ENCODE results near the gene HIC1.
A peak's percentile ranks its signal among the peaks of the same experiment; 100 is the strongest.

HIC1 gene

DNA sequence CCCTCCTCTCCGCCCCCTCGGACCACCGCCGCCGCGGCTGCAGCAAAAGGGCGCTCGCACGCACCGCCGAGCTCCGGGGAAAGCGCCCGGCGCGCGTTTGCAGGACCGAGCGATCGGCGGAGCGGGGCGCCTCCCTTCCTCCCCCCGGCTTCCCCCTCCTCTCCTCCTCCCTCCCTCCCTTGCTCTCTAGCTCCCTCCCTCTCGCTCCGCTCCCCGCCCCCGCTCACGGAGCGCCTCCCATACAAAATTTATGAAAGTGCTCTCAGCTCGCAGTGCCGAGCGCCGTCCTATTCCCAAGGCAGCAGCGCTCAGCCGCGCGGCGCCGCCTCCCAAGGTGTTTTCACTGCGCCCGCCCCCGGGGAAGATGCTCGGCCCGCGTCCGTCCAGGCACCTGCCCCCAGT is 29.7 kb upstream of the HIC1 start, which contains the start of gene RTN4RL1:
RTN4RL1 (minus strand) TSS at position 115 of the 402 bp plus-strand sequence. CDS start 469 bp downstream, outside the sequence.
- peak; percentile 37 to 73 (median 53) for DNase-seq

DNA sequence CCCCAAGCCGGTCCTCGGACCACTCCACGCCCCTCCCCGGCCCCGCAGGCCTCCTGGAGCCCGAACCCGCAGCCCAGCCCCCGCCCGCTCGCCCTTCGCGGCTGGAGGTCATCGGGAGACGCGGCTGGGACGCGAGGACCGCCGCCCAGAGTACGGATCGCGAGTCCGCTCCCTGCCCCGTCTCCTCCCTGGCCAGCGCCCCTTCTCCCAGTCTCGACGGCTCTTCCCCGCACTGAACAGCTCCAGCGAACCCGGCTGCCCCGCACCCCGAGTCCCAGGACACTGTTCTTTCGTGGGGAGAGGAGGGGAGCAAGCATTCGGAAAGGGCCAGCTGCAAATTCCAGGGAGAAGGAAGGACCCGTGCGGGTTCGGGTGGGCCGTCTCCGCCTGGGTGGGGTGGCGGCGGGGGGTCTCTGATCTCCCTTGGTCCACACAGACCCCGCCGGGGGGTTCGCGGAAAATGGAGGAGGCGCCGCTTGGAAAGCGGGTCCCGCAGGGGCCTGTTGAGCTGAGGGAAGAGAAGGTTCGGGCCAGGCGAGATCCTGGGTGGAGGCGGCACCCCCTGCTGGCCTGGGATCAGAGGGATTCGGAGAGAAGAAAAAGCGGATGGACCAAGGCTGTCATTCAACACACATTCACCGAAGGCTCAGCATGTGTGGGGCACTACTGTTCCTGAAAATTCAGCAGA is 29.1 kb upstream of the HIC1 start:
- DNase-seq, result peak; percentile 70 to 85 (median 75)

DNA sequence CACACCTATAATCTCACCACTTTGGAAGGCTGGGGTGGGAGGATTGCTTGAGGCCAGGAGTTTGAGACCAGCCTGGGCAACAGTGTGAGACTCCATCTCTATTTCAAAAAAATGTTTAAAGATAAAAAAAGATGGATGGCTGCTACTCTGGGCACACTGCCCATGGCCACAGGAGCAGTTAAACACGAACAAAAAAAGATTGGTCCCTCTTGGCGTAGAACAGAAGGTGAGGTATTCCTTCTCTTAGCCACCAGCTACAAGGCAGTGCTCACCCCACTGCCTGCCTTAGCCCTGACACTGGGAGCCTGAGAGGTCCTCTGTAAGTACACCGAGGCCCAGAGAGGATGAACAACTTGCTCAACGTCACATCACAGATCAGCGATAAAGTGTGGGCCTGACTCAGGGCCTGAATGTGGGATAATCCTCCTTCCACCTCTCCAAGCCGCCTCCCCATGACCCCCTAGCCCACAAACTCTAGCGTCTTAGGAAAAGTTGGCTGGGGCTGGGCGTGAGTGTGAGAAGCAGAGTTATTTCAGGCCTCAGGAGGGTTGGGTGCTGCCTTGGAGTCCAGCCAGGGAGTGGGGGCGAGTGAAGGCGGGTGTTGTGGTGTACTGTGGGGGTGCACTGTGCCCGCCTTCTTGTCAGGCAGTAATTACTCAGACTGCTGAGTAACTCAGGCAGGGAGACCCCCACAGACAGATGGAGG is 27.2 kb upstream of the HIC1 start:
- DNase-seq, result no peak

DNA sequence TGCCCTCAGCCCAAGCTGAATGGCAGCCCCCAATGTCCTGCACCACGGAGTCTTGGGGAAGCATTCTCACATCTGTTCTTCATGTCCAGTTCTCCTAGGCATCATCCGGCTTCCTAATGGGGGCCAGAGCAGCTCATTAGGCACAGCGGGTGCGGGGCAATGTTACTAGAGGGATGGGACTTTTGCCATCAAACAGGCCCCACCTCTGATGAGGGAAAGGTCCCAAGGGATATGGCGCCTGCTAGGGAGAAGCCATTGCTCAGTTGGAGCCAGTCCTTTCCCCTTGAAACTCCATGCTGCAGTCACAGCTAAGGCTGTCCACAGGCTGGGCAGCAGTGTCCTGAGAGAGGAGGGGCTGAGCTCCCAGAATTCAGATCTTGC is 26.7 kb upstream of the HIC1 start:
- no peak for DNase-seq

DNA sequence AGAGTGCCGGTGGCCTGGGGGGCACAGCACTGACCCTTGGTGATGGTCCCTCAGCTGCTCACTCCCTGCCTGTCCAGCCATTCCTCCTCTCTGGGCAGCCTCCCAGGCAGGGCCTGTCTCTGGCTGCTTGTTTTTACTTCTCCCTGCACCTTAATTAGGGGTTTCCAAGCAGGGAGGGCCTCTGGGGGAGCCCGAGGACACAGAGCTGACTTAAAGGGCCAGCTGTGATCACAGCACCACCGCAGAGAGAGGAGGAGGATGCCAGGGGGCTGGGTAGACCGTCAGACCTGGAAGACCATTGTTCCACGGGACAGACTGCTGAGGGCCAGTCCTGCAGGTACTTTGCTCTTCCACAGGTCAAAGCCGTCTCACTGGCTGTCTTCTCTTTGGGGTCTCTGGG is 26.2 kb upstream of the HIC1 start:
- DNase-seq, result no peak

DNA sequence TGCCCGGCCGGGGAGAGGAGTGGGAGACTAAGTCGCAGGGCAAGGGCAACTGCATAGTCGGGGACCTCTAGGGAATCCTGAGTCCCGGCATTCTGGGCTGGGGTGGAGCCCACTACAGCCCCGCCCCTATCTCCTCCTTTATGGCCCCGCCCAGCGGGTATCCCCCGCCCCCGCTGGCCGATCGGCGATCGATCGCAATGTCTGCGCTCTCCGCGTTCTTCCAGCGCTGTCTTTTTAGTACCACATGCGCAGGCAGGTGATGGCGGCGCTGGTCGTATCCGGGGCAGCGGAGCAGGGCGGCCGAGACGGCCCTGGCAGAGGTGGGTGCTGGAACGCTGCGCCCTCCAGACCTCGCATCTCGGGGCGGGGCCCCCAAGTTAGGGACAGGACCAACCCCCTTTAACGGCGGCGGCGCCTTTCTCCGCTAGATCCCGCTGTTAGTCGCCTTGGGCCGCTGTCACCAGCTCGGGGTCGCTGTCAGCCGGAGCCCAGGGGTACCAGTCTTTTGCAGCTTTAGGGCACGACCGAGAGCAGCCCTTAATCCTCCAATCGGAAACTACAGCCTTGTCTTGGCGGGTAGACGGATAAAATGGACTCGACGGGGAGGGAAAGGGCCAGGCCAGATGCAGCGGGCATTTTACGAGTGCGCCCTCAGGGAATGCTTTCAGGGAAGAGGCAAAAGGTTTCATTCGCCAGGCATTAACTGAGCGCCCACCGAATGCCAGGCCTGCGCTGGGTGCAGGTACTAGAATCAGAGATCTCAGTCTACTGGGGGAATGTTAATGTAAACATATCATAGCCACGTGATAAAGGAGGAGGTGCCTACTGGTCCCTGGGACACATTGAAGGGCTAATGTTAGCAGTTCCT is 24.8 kb upstream of the HIC1 start, which contains the start of gene DPH1:
DPH1 (plus strand) TSS at position 243 of the 868 bp plus-strand sequence; CDS start at position 260, 17 bp downstream.
- peak; percentile 91 to 95 (median 94) for DNase-seq

DNA sequence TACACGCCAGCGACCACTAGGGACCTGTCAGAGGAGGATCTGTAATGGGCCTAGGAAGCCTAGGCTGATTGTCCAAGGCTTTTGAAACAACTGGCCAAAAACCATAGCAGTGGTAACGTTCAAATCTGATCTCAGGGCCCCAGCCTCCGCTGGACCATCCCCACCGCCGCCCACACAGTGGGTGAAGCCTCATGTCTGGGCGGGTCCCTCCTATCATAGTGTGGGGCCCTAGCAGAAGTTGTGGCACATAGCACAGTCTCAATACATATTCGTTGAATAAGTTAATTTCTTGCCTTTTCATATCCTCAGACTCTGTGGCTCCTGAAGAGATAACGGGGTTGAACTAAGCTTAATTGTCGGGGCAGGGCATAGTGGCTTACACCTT is 24.1 kb upstream of the HIC1 start:
- DNase-seq, result no peak

DNA sequence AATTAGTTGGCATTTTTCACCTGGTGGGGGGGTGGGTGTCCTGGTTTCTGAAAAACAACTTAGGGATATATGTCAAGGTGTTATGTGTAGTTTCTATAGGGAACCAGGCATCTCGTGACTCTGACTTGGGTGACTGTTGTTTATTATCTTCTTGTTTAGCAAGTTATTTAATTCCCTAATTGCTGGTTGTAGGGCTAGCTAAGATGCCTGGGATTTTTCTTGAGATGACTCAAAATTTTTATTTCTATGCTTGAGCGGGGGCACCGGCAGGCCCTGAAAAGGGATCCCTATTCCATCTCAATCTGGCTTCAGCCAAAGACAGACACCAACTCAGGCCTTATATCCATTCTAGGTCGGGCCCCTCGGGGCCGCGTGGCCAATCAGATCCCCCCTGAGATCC is 21.8 kb upstream of the HIC1 start:
- DNase-seq, result no peak

DNA sequence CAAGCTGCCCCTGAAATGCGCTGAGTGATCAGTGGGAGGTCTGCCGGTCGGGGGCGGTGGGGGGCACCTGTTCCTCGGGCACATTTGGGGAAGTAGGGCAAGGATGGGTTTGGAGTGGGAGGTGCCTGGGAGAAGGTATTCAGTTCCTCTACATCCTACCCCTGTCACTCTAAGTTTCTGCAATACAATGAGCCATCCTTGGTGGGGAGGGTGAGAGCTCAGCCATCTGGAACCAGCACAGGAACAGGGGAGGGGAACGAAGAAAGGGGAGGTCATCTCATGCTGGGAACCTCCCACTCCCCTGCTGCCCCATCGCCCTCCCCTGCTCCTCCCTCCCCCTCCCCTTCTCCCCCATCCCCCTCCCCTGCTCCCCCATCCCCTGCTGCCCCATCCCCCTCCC is 20.7 kb upstream of the HIC1 start:
- DNase-seq, result no peak

DNA sequence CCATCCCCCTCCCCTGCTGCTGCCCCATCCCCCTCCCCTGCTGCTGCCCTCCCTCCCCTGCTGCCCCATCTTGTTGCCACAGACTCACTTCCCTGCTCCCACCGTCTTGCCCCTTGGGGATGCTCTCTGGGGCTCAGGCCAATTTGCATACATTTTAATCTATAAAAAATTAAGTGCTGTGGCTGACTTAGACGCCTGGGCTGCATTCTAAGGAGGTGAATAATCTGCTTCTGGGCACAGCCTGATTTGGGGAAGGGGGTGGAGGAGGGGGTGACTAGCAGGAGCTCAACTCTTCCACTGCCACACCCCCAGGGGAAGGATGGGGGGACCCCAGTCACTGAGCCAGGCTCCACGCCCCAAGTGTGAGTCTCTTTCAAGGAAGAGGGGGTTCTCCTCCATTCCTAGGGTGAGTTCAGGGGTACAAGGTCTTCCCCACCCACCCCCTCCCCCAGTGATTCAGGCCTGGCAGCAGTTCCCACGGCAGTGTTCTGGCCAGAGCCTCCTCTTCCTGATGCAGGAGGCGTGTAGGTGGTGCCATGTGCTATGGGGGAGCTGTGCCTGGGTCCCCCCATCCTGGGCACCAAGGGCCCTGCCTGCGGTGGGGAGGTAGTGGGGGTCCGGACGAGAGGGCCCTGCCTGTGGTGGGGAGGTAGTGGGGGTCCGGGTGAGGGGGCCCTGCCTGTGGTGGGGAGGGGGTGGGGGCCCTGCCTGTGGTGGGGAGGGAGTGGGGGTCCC is 19.9 kb upstream of the HIC1 start:
- DNase-seq, result no peak

DNA sequence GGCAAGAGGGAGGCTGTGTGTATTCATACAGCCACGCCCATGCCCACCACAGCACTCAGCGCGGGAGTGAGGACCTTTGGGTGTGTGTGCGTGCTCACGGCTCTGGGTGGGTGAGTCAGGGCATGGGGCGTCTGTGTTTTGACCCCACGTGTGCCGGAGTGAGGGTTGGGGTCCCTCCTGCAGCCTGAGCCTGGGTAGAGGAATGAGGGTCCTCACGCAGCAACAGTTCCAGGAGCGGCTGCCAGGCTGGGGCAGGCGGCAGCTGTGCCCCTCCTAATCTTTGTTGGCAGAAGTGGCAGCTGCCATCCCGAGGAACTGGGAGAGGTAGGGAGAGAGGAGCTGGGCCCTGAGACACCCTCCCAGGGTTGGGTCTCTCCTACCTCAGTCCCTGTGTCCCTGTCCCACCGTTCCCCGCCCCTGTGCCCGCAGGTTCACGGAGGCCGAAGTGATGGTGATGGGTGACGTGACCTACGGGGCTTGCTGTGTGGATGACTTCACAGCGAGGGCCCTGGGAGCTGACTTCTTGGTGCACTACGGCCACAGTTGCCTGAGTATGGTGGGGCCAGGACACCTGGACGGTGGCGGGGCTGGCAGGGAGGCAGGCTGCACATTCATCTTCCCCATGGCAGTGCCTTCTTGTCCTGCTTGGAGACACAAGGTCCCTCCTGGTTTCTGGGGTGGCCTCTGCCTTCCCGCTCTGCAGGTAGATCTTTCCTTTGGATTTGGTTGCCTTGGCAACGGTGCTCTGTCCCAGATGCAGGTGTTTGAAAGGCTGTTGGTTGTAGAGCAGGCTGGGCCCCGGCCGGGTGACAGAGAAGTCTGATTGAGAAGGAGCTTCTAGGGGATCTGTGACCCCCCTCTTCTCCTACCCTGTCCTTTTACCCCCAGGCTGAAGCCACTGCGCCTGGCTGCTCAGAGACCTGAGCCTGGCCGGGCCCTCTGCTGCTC is 19.1 kb upstream of the HIC1 start:
- no peak for DNase-seq

DNA sequence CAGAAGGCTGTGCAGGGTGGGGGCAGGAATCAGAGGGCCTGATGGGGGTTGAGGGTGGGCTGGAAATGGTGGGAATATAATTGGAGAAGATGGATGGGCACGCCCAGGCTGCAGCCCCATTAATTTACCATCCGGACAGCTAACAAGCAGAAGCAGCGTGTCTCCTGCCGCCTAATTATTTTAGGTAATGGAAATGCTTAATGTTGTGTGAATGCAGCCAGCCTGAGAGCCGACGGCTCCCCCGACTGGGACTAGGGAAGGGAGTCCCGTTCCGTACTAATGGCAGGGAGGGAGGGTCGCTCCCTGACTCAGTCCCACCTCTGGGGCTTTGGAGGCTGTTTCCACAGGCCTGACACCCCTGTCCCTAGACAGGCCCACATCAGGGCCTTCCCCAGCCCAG is 17.7 kb upstream of the HIC1 start:
- DNase-seq, result no peak

DNA sequence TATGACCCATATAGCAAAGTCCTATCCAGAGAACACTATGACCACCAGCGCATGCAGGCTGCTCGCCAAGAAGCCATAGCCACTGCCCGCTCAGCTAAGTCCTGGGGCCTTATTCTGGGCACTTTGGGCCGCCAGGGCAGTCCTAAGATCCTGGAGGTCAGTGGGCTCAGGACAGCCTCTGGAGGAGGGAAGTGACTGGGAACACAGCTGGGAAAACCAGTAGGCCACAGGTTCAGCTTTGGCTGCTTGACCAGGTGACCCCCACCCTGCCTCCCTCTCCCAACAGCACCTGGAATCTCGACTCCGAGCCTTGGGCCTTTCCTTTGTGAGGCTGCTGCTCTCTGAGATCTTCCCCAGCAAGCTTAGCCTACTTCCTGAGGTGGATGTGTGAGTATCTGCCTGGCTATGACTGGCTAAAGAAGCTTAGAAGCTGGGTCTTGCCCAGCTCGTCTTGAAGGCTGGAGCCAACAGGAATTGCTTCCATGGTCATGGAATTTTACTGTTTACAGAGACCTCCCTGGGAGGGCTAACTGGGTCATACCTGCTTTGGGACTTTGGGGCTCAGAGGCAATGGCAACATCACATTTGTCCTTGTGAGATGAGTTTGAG is 14.6 kb upstream of the HIC1 start:
- no peak for DNase-seq

DNA sequence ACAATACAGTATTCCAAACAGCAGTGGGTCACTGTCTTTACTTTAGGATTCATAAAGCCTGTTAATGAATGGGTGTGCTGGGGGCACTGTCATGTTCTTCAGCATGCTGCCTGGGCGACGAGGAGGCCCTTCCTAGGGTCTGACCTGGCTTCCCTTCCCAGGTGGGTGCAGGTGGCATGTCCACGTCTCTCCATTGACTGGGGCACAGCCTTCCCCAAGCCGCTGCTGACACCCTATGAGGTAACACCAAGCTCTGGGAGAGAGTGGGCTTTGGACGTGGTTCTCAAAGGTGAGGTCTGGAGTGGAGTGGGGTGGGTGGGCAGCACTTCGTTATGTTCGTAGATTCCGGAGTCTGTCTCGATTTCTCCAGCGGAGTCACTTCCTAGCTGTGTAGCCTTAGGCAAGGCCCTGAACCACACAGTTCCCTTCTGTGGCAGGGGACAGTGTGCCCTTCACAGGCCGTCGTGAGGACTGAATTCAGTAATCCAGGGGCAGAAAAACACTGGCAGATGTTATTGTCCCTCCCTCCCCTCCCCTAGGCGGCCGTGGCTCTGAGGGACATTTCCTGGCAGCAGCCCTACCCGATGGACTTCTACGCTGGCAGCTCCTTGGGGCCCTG is 13.9 kb upstream of the HIC1 start:
- no peak for DNase-seq

DNA sequence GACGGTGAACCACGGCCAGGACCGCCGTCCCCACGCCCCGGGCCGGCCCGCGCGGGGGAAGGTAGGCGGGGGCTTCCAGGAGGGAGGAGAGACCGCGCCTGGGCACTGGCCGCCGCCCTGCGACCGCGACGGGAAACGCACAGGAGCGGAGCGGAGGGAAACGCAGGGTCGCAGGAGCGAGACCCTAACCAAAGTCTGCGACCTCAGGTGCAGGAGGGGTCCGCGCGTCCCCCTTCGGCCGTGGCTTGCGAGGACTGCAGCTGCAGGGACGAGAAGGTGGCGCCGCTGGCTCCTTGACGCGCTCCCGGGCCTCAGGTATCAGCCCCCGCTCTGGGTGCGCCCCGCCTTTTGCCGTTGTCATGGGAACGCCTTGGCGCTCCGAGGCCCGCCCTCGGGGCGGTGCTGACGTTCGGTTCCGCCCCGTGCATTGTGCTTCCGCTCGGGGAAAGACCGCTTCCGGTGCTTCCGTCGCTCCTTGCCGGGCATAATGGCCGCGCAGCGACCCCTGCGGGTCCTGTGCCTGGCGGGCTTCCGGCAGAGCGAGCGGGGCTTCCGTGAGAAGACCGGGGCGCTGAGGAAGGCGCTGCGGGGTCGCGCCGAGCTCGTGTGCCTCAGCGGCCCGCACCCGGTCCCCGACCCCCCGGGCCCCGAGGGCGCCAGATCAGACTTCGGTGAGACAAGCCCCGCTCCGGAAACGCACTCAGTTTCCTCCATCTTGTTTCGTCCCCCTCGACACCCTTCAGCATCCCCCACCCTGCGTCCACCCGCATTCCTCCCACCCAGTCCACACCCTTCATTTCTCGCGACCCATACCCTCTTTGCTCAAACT is 13.1 kb upstream of the HIC1 start, which contains the start of gene OVCA2:
OVCA2 (plus strand) TSS at position 462 of the 829 bp plus-strand sequence; CDS start at position 488, 26 bp downstream.
- DNase-seq, result peak; percentile 95 to 96 (median 96)

DNA sequence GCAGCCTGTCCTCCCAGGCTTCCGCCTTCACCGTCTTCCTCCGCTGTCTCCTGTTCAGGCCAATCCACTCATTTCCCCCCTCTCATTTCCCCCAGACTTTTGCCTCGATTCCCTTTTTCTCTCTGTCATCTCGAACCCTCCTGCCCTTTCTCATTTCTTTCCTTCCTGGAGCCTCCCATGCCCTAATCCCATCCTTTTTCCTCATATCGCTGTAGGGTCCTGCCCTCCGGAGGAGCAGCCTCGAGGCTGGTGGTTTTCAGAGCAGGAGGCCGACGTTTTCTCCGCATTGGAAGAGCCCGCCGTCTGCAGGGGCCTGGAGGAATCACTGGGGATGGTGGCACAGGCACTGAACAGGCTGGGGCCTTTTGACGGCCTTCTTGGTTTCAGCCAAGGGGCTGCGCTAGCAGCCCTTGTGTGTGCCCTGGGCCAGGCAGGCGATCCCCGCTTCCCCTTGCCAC is 12.5 kb upstream of the HIC1 start:
- peak in 1 of 3 donors; percentile 40 for DNase-seq

DNA sequence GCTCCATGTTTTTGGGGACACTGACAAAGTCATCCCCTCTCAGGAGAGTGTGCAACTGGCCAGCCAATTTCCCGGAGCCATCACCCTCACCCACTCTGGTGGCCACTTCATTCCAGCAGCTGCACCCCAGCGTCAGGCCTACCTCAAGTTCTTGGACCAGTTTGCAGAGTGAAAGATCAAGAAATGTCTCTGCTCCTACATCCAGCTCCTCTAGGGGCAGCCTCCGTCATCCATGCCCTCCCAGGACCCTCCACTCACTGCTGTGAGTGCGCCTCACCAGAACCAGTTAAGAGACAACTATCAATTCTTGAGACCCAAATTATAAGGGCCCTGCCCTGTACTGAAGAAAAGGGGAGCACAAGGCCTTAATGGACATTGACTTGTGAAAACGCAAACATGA is 12.0 kb upstream of the HIC1 start:
- no peak for DNase-seq

DNA sequence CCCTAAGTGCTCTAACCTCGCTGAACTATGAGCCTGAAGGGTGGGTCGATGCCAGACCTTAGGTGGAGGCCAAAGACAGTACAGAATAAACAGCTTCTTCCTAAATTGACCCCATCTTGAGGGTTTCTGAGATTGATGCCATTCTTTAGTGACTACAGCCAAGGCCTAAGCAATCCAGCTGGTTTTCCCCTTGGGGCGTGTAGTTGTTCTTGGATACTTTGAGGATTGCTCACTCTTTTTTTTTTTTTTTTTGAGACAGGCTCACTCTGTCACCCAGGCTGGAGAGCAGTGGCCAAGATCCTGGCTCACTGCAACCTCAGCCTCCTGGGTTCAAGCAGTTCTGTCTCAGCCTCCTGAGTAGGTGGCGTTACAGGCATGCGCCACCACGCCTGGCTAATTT is 11.1 kb upstream of the HIC1 start:
- DNase-seq, result no peak

DNA sequence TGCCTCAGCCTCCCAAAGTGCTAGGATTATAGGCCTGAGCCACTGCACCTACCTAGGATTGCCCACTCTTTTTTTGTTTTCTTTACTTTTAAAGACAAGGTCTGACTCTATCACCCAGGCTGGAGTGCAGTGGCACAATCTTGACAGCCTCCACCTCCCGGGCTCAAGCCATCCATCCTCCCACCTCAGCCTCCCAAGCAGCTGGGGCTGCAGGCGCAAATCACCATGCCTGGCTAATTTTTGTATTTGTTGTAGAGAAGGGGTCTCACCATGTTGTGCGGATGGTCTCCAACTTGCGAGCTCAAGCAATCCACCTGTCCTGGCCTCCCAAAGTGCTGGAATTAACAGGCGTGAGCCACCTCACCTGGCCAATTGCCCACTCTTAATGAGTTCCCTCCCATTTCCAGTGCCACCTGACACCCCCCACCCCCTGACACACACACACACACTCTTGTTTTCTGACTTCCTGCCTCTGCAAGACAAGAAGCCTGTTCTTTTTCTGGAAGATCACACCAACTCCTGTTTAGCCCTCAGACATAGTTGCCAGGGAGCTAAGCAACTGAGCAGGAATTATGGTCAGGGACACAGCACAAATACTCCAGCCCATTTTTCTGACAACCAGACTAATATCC is 10.5 kb upstream of the HIC1 start:
- DNase-seq, result no peak

Measured in suppressor macrophage treated with lipopolysaccharide for 1 hour (primary cell).